Daoy (cell line): Measurements from ENCODE around the gene OR13C9. TPM values are rescaled to one million over a fixed set of nuclear protein-coding genes. Genes with fewer than 3 reads are reported as not detected.

Experiments used
- total RNA-seq: library from RNA; depleted of rRNA; stranded (reverse); fragments of >200 nt; shearing (Covaris generic); gene quantifications from 2 replicates; pipeline ENCODE4 v1.2.3, GENCODE V29; 2014; rRNA removed

OR13C9 gene
- total RNA-seq, 1 experiment from 2014 or later = not detected

Other genes with a start within 250 kb of the OR13C9 start
- not detected in 2 replicates for gene OR13F1, start 113.9 kb downstream of the OR13C9 start, total RNA-seq
- gene OR13C4, start 91.0 kb downstream of the OR13C9 start, total RNA-seq = not detected in 2 replicates
- not detected in 2 replicates for gene OR13C3, start 81.3 kb downstream of the OR13C9 start, total RNA-seq
- gene OR13C8, start 49.0 kb downstream of the OR13C9 start, total RNA-seq = not detected in 2 replicates
- gene OR13C5, start 18.8 kb downstream of the OR13C9 start, total RNA-seq = not detected in 2 replicates
- gene OR13C2, start 12.6 kb downstream of the OR13C9 start, total RNA-seq = not detected in 2 replicates
- not detected in 2 replicates for gene OR13D1, start 76.3 kb upstream of the OR13C9 start, total RNA-seq
- gene NIPSNAP3A, start 129.5 kb upstream of the OR13C9 start, total RNA-seq = 19.1 and 20.7 TPM in 2 replicates
- 0.06 TPM in 1 of 2 replicates, not detected in the other for gene NIPSNAP3B, start 145.9 kb upstream of the OR13C9 start, total RNA-seq